GM18505 (cell line): ENCODE data around the gene SPEF1.

Experiments
- ATAC-seq: cut with Tn5 transposase; IDR thresholded peaks from one replicate; pipeline ENCODE4 v1.9.1; 2021; ENCODE audit not compliant: unreplicated experiment
- POLR2A ChIP-seq: IDR thresholded peaks from 4 replicates; pipeline ENCODE4 v1.6.1; 2011; ENCODE audit warnings: borderline replicate concordance; ENCODE audit not compliant: insufficient read depth, insufficient read length; ENCODE audit errors: extremely low read depth

The SPEF1 gene

GRCh38 chr20:3775457-3776108, 5.7 kb downstream of the SPEF1 start:
- no peak for TF ChIP-seq POLR2A
- ATAC-seq: no peak

GRCh38 chr20:3771552-3772058, 9.6 kb downstream of the SPEF1 start:
- TF ChIP-seq POLR2A: no peak
- no peak for ATAC-seq

DNA sequence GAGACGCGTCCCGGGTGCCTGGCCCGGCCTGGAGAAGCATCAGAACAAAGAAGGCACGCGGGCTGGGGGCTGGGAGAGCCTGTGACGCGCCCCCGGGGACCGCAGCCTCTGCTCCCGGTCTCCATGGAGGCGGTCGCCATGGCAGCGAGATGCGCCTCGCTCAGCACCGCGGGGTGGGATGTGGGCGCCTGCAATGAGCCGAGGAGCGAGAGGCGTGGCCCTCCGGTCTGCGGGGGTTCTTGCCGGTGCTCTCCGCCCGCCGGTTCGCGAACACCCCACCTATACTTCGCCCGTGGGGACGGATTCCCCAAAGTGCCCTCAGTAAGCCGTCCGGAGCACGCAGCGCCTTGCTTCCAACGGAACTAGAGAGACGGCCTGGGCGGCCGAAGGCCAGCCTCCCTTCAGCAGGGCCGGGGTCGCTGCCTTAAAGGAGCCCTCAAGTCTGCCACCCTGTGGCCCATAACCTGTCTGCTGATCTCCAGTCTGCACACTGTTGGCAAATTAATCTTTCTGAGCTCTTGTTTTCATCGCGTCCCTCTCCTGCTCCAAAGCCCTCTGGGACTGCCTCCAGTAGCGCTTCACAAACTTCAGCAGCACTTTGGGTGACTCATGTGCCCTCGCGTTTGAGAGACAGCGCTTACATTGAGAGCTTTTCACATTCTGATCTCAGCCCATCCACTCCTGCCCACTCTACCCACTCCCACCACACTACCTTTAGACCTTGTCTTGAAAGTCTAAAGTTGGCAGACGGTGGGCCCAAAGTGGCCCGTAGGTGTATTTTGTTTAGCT, 12.7 kb downstream of the SPEF1 start:
- no peak for TF ChIP-seq POLR2A

DNA sequence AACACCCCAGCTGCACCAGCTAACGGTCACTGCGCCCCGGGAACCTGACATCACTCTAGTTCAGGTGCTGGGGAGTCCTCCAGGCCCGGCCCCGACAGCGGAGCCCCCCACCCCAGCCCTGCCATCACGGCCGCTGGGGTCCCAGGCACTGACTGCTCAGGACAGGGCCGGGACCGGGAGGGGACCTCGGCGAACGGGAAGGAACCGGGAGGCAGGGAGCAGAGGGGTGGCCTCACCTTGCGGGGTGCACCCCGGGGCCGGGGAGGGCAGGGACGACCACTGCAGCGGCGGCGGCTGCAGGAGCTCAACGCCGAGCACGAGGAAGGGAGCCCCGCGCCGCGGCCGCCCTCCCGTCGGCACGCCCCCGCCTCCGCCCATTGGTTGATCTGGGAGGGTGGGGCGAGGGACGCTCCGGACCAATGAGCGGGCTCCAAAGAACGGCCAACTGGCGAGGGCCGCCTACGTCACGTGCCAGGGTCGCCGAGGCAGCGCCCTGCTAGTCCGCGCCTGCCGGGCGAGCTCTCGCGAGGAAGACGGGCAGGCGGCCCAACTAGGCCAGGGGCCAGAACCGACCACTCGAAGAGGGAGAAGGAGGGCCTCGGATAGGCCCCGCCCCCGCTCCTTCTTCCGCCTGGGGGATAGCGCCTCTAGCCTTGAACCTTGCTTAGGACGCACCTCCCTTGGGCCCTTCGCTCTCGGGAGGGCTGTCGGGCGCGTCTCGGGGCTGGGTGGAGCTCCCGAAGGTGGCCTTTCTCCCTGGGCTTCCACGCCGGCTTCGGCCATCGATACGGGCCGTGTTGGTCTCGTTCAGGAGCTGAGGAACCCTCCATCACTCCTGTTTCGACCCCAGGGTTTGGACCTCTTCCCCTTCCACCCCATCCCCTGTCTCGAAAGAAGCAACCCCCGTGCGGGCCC, 13.6 kb downstream of the SPEF1 start, which contains the start of gene ADISSP:
ADISSP (minus strand) TSS at position 327 of the 915 bp plus-strand sequence. CDS start 7,653 bp downstream, outside the sequence.
- peak; percentile 92 for ATAC-seq
- TF ChIP-seq POLR2A: peak; percentile 78

More for the DNA sequence above, 12.7 kb downstream of the SPEF1 start:
- ATAC-seq: peak; percentile 37

- no peak for TF ChIP-seq POLR2A
- no peak for ATAC-seq
Measured at GRCh38 chr20:3767110-3767426, 14.2 kb downstream of the SPEF1 start.

DNA sequence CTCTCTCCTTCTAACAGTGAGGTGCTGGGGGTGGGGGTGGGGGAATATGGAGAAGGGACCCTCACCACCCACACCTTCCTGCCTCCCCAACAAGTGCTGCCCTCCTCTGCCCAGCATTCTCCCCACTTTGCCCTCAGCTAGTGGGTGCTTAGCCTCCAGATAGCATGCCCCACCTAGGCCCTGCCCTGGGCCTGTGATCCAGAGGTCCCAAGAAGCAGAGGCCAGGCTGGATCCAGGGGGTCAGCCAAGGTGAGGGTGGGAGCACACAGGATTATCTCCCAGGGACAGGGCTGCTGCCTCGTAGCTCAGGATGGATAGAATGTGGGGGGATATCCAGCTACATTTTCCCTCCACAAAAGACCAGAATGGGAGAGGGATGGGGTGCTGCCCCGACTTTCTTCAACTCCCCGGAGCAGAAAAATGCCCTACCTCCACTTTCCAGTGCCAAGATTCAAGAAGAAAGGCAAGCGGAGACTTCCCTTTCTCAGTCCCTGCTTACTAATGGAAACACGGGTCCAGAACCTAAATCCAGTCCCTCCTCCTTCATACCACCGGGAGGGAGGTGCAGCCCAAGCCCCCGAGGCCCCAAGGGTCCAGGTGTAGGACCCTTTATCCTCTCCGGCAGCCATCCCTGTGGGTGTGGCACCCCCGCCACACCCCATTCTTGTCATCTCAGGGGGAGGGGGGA, 14.7 kb downstream of the SPEF1 start:
- no peak for ATAC-seq
- no peak for TF ChIP-seq POLR2A

- no peak for ATAC-seq
- TF ChIP-seq POLR2A: no peak
Measured at GRCh38 chr20:3765171-3765882, 15.9 kb downstream of the SPEF1 start.

DNA sequence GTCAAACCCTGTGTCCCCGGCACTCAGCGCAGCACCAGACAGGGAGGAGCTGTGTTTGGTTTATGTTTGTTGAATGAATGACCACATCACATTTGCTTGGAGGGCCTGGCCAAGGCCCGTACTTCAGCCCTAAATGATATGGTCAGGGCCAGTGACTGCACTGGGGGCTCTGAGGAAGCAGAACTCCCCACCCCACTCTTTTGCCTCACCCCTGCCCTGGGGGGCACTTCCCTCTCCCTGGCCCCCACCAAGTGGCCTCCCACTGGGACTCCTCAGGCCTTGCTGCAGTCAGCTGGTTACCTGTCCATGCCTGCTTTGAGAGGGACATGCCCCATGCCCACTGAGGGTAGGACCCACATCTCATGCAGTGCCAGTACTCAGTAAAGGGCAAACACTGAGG, 16.6 kb downstream of the SPEF1 start:
- no peak for TF ChIP-seq POLR2A
- ATAC-seq: no peak

- no peak for ATAC-seq
- TF ChIP-seq POLR2A: no peak
Measured at GRCh38 chr20:3763671-3764601, 17.3 kb downstream of the SPEF1 start.

- ATAC-seq: no peak
- no peak for TF ChIP-seq POLR2A
Measured at GRCh38 chr20:3760655-3761348, 20.4 kb downstream of the SPEF1 start.

GRCh38 chr20:3759884-3760283, 21.4 kb downstream of the SPEF1 start:
- ATAC-seq: no peak
- TF ChIP-seq POLR2A: no peak
